GM06990 (cell line): ENCODE measurements around the gene ATF6.

ENCODE experiments used
- DNase-seq: peaks from one replicate; pipeline ENCODE4 v3.0.0-alpha.2; 2011; ENCODE audit not compliant: insufficient read length; ENCODE audit errors: extremely low read depth
- H3K27me3 ChIP-seq: replicated peaks from 2 replicates; pipeline ENCODE4 v1.6.0; 2011; ENCODE audit warnings: low read length; ENCODE audit not compliant: control insufficient read depth, insufficient read depth
- H3K36me3 ChIP-seq: 2 replicates; pipeline ENCODE4 v1.5.1; 2011; ENCODE audit warnings: low read length; ENCODE audit not compliant: control insufficient read depth, insufficient read depth
- H3K4me3 ChIP-seq: replicated peaks from 2 replicates; pipeline ENCODE4 v1.5.1; 2011; ENCODE audit warnings: low read depth, mild to moderate bottlenecking, control low read depth, low read length
- CTCF ChIP-seq: IDR thresholded peaks from 2 replicates; pipeline ENCODE4 v1.5.1; 2011; ENCODE audit warnings: low read length, control low read depth, mild to moderate bottlenecking, inconsistent platforms; ENCODE audit not compliant: insufficient read depth, poor library complexity, severe bottlenecking

Gene ATF6

DNA sequence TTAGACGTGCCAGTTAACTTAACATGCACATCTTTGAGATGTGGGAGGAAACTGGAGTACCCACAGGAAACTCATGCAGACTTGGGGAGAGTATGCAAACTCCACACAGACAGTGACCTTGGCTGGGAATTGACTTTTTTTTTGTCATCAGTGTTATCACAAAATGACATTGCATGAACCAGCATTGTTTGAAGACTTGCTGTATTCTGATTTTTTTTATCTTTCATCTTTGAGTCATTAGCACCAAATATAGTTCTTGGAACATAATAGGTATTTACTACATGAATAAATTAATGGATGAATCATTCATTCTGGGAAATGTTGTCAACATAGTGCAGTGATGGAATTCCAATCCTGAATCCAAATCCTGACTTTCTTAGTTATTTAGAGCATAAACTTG, 77.0 kb downstream of the ATF6 start:
- H3K4me3 ChIP-seq, result no peak overlapping the region
- H3K27me3 ChIP-seq, result no peaks in the 10 kb centered on the region
- no peak for TF ChIP-seq CTCF
- no peak for DNase-seq
- H3K36me3 ChIP-seq, result peaks cover 2% of the 10 kb centered on the region

DNA sequence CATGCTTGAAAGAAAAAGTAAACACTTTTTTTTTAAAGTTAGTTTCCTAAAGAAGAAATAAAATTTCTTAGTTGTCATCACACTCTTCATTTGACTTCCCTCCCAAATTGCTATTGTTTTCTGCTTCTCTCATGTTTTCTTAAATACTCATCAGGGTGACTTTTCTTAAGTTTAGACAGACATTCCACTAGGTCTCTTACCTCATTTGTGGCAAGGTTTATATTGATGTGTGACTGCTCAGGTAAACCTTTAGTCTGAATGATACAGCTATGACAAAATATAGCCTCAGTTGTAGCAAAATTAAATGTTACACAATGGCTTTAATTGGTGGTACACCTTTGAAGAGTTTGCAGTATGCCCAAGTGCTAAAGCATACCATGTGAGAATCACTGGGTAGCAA, 78.6 kb downstream of the ATF6 start:
- Histone ChIP-seq H3K4me3 (no peak overlapping the region), H3K27me3 (no peaks in the 10 kb centered on the region), H3K36me3 (peaks cover 2% of the 10 kb centered on the region)
- TF ChIP-seq CTCF, result no peak
- no peak for DNase-seq

GRCh38 chr1:161848676-161849075, 82.6 kb downstream of the ATF6 start:
- peaks cover under 1% of the 10 kb centered on the region for H3K36me3 ChIP-seq
- no peak overlapping the region for H3K4me3 ChIP-seq
- no peak for DNase-seq
- no peaks in the 10 kb centered on the region for H3K27me3 ChIP-seq
- TF ChIP-seq CTCF, result no peak

GRCh38 chr1:161849518-161849917, 83.4 kb downstream of the ATF6 start:
- Histone ChIP-seq H3K27me3 (no peaks in the 10 kb centered on the region), H3K4me3 (no peak overlapping the region), H3K36me3 (peaks cover 2% of the 10 kb centered on the region)
- DNase-seq, result no peak
- no peak for TF ChIP-seq CTCF

DNA sequence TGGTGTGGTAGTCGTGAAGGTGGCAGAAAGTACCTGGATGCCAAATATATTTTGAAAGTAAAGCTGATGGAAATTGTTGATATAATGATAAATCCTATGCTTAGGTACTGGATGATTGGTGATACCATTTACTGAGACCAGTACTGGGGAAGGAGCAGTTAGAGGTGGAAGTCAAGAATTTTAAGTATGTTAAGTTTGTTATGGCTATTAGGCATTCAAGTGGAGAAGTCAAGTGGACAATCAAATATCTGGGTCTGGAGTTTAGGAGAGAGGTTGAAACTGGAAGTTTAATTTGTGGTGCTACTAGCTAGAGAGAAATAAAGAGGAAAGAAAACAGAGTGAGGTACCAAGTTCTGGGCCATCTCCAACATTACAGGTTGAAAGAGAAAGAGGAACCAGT, 89.1 kb downstream of the ATF6 start:
- peaks cover 2% of the 10 kb centered on the region for H3K36me3 ChIP-seq

More for the DNA sequence above, 89.1 kb downstream of the ATF6 start:
- Histone ChIP-seq H3K4me3 (no peak overlapping the region), H3K27me3 (no peaks in the 10 kb centered on the region)
- no peak for TF ChIP-seq CTCF
- DNase-seq, result no peak
